Measurements from ENCODE around the gene RIN3. TPM values are rescaled to one million over a fixed set of nuclear protein-coding genes. Genes with fewer than 3 reads are reported as not detected.

The RIN3 gene
- total and polyA plus RNA-seq, 3 donors from 2014 or later, result 25.9 to 56.2 (median 49.8) TPM

- no peak overlapping the region for H3K27ac ChIP-seq
- TF ChIP-seq POLR2A (IDR thresholded peaks at IDR 0.05) (no peak), CTCF (IDR thresholded peaks at IDR 0.05) (no peak)
- no peaks in the 10 kb centered on the region for H3K9me3 ChIP-seq
- 85% methylated on average over 13 to 15 of the region's 15 CpGs for WGBS, 2 donors
- H3K4me3 ChIP-seq, result no peak overlapping the region
- H3K36me3 ChIP-seq (ENCODE audit: low read depth, missing control alignments), result no peaks in the 10 kb centered on the region
- intact Hi-C loops (cut with DNase I; ENCODE audit: low total_unique reads), result no loop called here
- no peak for DNase-seq
- H3K4me1 ChIP-seq, result peaks cover 5% of the 10 kb centered on the region
- no peaks in the 10 kb centered on the region for H3K27me3 ChIP-seq
Measured at GRCh38 chr14:92600318-92601053, 86.9 kb downstream of the RIN3 start.

GRCh38 chr14:92601131-92601710 is 87.6 kb downstream of the RIN3 start:
- Histone ChIP-seq H3K4me1 (peaks cover 5% of the 10 kb centered on the region), H3K27ac (no peak overlapping the region), H3K36me3 (ENCODE audit: low read depth, missing control alignments) (no peaks in the 10 kb centered on the region), H3K9me3 (no peaks in the 10 kb centered on the region), H3K4me3 (no peak overlapping the region), H3K27me3 (no peaks in the 10 kb centered on the region)
- DNase-seq, result no peak
- WGBS, 2 donors, result 77 to 92% methylated on average over 9 of the region's 9 CpGs
- TF ChIP-seq CTCF (IDR thresholded peaks at IDR 0.05), result no peak
- TF ChIP-seq POLR2A (IDR thresholded peaks at IDR 0.05), result no peak
- intact Hi-C loops (cut with DNase I; ENCODE audit: low total_unique reads), result no loop called here

GRCh38 chr14:92601757-92602417 is 88.3 kb downstream of the RIN3 start:
- no peak for DNase-seq
- H3K27me3 ChIP-seq, result no peaks in the 10 kb centered on the region
- 74 to 79% methylated on average over 10 of the region's 10 CpGs for WGBS, 2 donors
- no peak overlapping the region for H3K27ac ChIP-seq
- no peak overlapping the region for H3K4me3 ChIP-seq
- peaks cover 5% of the 10 kb centered on the region for H3K4me1 ChIP-seq
- no peaks in the 10 kb centered on the region for H3K9me3 ChIP-seq
- TF ChIP-seq CTCF (IDR thresholded peaks at IDR 0.05), result no peak
- no peak for TF ChIP-seq POLR2A (IDR thresholded peaks at IDR 0.05)
- intact Hi-C loops (cut with DNase I; ENCODE audit: low total_unique reads), result no loop called here
- H3K36me3 ChIP-seq (ENCODE audit: low read depth, missing control alignments), result no peaks in the 10 kb centered on the region

GRCh38 chr14:92603309-92604242 is 90.0 kb downstream of the RIN3 start:
- Histone ChIP-seq H3K9me3 (no peaks in the 10 kb centered on the region), H3K36me3 (ENCODE audit: low read depth, missing control alignments) (no peaks in the 10 kb centered on the region), H3K4me3 (no peak overlapping the region), H3K27me3 (no peaks in the 10 kb centered on the region), H3K4me1 (peaks cover 5% of the 10 kb centered on the region), H3K27ac (no peak overlapping the region)
- intact Hi-C loops (cut with DNase I; ENCODE audit: low total_unique reads), result no loop called here
- peak; percentile 43 for DNase-seq
- 67 to 72% methylated on average over 10 to 14 of the region's 14 CpGs for WGBS, 2 donors
- TF ChIP-seq CTCF (IDR thresholded peaks at IDR 0.05) (no peak), POLR2A (IDR thresholded peaks at IDR 0.05) (no peak)

Measured in testis (tissue), 3 donors.